HuH-7.5 (cell line): ENCODE data around the gene RETN.

Source experiments
- DNase-seq: peaks from one replicate; pipeline ENCODE4 v3.0.0; 2011; ENCODE audit warnings: low spot score

RETN gene

GRCh38 chr19:7682175-7682855 is 13.5 kb downstream of the RETN start:
- no peak for DNase-seq

DNA sequence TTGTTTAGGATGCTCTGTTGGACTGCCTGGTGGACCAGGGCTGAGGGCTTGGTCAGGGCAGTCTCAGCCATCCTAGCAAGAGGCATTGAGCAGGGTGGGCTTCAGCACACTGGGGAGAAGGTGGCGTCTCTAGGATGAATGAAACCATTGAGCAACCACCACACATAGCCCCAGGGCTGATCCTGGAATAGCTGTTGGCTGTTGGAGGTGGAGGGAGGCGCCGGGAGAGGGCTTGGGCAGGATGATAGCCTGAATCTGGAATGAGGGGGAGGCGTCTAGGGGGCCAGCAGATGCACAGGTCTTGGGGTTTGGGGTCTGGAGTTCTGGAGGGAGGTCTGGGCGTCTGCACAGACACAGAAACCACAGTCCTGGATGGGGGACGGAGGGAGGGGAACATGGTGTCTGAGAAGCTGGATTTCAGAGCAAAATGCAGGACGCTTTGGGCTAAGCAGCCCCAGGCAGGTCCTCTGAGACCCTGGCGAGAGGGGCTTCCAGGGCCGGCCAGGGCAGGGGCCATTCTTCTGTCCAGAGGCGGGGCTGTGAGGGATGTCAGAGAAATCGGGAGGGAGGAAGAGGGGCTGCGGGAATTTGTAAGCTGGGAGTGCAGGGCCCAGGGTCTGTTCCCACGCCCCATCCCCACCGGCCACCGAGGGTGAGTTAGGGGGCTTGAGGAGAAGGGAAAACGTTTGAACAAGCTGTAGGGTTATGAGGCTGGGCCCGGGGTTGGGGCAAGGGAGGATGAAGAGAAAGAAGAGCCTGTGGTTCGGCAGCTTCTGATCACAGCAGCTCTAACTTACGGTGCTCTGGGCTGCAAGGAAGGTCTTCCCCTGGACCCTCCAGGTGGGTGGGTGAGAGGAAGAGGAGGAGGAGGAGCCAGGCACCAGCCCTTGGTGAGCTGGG is 16.9 kb downstream of the RETN start:
- no peak for DNase-seq

DNA sequence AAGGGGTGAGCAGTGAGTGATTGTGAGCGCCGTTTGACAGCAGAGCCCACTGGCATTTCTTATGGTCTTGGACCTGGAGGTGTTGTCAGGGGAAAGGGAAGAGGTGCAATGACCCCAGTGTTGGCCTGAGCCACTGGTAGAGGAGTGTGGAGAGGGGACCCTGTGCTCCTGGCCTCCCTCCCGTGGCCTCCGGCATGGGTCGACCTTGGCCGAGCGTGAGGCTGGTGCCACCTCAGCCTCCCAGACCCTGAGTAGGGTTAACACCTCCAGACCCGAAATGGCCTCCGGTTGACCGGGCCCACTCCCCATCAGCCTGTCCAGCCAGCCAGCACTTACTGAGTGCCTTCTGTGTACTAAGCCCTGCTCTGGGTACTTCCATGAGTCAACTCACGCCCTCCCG is 18.3 kb downstream of the RETN start:
- DNase-seq, result no peak

- DNase-seq, result no peak
Observed at GRCh38 chr19:7689165-7689564, 20.3 kb downstream of the RETN start.

GRCh38 chr19:7690779-7691258 is 22.0 kb downstream of the RETN start:
- DNase-seq, result no peak

DNA sequence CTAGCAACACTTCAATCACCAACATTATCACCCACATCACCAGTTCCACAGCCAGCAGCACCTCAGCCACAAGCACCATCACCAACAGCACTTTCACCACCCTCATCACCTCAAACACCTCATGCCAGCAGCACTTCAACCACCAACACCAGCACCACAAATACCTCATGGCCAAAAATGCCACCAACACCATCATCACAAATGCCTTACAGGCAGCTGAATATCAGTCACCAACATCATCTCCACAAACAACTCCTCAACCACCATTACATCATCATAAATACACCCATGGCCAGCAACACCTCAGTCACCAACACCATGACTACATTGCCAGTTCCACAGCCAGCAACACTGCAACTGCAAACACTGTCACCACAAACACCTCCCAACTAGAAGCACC is 22.6 kb downstream of the RETN start:
- DNase-seq, result no peak

DNA sequence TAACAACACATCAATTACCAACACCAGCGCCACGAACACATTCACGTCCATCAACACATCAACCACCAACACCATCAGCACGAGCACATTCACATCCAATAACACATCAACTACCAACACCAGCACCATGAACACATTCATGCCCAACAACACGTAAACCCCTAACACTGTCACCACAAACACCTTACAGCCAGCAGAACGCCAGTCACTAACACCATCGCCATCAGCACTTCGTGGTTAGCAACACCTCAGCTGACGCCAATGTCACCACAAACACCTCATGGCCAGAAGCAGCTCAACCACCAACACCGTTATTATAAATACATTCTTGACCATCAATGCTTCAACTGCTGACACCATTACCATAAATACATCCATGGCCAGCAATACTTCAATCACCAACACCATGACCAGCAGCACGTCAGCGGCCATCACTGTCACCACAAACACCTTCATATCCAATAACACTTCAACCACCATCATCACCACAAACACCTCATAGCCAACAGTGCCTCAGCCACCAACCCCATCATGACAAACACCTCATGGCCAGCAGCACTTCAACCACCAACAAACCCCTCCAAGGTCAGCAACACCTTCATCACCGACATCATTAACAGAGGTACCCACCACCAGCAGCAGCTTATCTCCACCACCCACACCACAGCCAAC is 23.7 kb downstream of the RETN start:
- DNase-seq, result no peak

- DNase-seq, result no peak
Observed at GRCh38 chr19:7694499-7694898, 25.6 kb downstream of the RETN start.

DNA sequence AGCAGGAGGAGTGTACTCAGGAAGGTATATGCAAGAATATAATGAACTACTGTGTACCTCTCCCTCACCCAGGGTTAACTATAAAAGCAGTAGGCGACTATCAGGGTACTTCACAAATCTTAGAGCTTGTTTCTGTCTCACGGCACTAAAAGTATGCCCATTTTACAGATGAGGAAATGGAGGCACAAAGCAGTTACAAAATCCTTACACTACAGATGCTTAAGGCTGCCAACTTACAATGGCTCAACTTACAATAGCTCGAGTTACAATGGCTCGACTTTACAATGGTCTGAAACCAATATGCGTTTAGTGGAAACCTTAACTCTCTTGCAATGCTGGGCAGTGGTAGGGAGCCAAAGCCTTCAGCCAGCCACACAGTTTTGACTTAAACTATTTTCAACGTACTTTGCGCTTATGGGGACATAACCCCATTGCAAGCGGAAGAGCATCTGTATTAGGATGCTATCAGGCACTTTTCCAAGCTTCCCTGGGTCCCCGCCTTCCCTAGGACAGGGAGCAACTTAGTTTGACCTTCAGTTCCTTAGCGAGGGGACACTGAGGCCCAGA is 29.0 kb downstream of the RETN start:
- DNase-seq, result no peak

GRCh38 chr19:7698583-7698982 is 29.7 kb downstream of the RETN start:
- DNase-seq, result no peak

DNA sequence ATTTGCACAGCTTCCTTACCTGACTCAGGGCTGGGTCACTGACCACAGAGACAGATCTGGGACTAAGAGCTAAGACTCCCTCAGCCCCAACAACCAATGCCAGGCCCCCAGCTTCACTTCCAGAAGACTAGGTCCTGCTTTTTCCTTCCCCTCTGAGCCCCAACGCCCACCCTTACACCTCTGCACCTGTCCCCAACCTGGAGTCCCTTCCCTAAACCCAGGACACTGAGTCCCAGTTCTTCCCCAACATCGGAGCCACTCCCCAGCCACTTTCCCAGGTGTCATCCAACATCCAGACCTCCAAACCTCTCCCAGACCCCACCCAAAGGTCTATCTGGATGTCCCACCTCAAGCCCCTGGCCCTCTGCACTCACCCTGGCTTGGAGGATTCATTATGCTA is 30.2 kb downstream of the RETN start:
- DNase-seq, result no peak

DNA sequence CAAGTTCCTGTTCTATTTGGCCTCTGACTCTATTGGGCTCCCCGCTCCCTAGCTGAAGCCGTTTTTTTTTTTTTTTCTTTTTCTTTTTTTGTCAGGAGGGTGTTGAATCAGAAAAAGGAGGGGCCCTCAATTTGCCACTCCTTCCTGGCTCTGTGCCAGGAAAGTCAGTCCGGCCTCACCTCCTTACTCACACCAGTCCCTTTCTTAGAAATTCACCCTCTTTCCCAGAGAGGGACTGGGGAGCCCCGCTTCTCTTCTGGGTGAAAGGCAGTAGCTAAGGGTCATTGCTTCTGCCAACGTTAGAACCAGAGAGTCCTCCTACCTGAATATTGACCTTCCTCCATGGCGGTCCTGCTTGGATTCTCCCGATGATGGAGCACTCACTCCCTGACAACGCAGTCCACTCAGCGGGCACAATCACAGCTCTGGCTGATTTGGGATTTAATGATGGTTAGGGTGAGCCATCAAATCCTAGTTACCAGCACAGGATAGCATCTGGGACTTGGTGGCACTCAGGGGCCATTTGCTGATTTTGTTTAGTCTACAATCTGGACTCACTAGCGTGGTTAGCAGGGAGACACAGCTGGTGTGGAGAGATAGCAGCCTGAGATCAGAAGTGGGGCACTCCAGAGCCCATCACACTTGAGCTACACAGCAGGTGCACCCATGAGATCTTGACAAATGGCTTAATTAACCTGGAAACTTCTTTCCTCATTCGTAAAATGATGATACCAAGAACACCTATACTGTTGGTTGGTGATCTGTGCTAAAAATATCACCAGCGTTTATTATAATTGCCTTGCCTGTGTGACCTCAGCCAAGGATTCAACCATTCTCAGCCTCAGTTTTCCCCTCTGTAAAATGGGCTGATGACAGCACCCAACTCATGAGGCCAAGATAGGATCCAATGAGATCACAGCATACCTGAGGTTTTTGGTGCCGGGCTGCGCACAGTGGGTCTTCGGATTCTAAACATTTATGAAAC is 30.9 kb downstream of the RETN start:
- DNase-seq, result no peak

DNA sequence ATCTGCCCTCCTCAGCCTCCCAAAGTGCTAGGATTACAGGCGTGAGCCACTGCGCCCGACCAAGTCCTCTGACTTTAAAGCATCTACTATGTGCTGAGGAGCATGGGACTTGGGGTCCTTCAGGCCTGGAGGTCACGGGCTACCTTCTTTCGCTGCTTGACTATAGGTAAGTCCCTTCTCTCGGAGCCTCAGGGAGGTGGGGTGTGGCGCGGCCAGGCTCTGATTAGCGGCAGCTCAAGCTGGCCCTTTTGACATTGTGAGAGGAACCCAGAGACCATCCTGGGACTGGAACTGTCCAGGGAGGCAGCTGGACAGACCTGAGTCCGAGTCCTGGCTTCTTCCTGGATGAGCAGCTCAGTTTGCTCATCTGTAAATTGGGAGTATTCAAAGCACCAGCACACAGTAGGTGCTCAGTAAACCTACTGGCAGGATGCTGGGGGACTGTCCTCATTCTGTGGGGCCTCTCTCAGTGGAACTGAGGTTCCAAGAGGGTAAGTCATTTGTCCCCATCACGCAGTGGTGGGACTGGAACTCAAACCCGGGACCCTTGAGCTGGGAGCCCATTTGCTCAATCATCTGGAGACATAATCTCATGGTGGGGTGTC is 32.3 kb downstream of the RETN start:
- DNase-seq, result no peak

DNA sequence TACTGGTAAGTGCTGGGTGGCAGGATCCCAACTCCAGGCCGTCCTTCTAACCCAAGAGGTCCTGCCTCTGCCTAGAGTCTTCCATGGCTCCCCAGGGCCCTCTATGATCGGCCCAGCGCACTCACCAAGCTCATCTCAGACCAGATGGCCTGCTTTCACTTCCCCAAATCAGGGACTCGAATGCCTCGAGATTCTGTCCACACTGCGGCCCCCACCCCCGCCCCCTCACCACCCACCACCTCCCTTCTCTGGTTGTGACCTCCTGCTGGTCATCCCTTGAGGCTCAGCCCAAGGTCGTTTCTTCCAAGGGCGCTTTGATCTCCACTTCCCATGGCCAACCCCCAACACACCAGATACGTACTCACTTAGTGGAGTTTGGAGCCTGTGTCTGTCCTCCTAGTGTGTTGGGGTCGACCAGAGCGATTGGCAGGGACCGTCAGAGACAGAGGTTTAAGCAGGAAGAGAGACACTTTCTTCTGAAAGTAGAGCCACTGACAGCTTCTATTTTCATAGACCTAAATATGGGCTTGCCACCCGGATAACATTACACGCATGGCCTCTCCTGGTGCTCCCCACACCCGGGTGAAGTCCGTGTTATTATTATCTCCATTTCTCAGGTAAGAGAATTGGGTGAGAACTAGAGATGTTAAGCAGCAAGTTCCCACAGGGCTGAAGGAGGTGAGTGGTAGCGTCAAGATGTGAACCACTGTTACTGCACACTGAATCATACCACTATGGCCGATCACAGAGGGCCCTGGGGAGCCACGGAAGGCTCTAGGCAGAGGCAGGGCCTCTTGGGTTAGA is 33.0 kb downstream of the RETN start, which contains the start of gene FCER2:
TSS of gene FCER2 (minus strand) at position 478 of the 804 bp plus-strand sequence. CDS start 2,371 bp downstream, outside the sequence.
- no peak for DNase-seq

DNA sequence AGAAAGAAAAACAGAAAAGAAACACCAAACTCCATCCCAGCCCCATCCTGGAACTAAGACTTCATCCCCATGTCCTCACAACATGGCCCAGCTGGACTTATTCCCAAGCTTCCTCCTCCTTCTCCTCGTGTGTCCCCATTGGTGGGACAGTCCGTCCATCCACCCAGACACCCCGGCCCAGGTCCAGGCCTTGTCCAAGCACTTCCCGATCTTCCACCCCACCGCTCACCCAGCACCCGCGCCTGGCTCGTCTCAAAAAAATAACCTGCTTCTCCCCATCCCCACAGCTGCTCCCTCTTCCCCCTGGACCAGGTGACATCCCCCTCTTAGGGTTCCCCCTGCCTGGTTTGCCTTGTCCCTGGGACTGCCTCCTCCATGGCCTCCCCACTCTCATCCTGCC is 34.5 kb downstream of the RETN start:
- DNase-seq, result no peak

GRCh38 chr19:7704280-7705060 is 35.6 kb downstream of the RETN start:
- no peak for DNase-seq

- no peak for DNase-seq
Observed at GRCh38 chr19:7705387-7706187, 36.7 kb downstream of the RETN start.
